ENCODE data around the gene PARD3B. TPM values are rescaled to one million over a fixed set of nuclear protein-coding genes. Genes with fewer than 3 reads are reported as not detected.

The PARD3B gene
- total RNA-seq, 1 donor from 2014 or later, result 0.66 TPM

- Mint-ChIP-seq H3K4me1 (ENCODE audit: low read depth, unreplicated experiment) (peaks cover 12% of the 10 kb centered on the region), H3K4me3 (ENCODE audit: unreplicated experiment) (no peak overlapping the region), H3K27ac (ENCODE audit: unreplicated experiment) (no peak overlapping the region), H3K9me3 (ENCODE audit: unreplicated experiment) (no peaks in the 10 kb centered on the region), H3K36me3 (ENCODE audit: unreplicated experiment) (peaks cover 5% of the 10 kb centered on the region), H3K27me3 (ENCODE audit: unreplicated experiment) (no peaks in the 10 kb centered on the region)
- no peak for TF ChIP-seq CTCF (IDR thresholded peaks at IDR 0.05; ENCODE audit: partially characterized antibody, unreplicated experiment)
- no peak for DNase-seq
Measured at GRCh38 chr2:205460217-205460616, 914.9 kb downstream of the PARD3B start.

GRCh38 chr2:205461169-205461568 lies 915.9 kb downstream of the PARD3B start:
- Mint-ChIP-seq H3K36me3 (ENCODE audit: unreplicated experiment) (peaks cover 5% of the 10 kb centered on the region), H3K4me3 (ENCODE audit: unreplicated experiment) (no peak overlapping the region), H3K4me1 (ENCODE audit: low read depth, unreplicated experiment) (peaks cover 22% of the 10 kb centered on the region), H3K27ac (ENCODE audit: unreplicated experiment) (no peak overlapping the region), H3K9me3 (ENCODE audit: unreplicated experiment) (peaks cover 5% of the 10 kb centered on the region), H3K27me3 (ENCODE audit: unreplicated experiment) (no peaks in the 10 kb centered on the region)
- DNase-seq, result no peak
- TF ChIP-seq CTCF (IDR thresholded peaks at IDR 0.05; ENCODE audit: partially characterized antibody, unreplicated experiment), result no peak

- Mint-ChIP-seq H3K4me1 (ENCODE audit: low read depth, unreplicated experiment) (peaks cover 25% of the 10 kb centered on the region), H3K4me3 (ENCODE audit: unreplicated experiment) (no peak overlapping the region), H3K9me3 (ENCODE audit: unreplicated experiment) (peaks cover 7% of the 10 kb centered on the region), H3K27ac (ENCODE audit: unreplicated experiment) (no peak overlapping the region), H3K36me3 (ENCODE audit: unreplicated experiment) (peaks cover 5% of the 10 kb centered on the region), H3K27me3 (ENCODE audit: unreplicated experiment) (no peaks in the 10 kb centered on the region)
- no peak for TF ChIP-seq CTCF (IDR thresholded peaks at IDR 0.05; ENCODE audit: partially characterized antibody, unreplicated experiment)
- DNase-seq, result no peak
Measured at GRCh38 chr2:205461678-205462665, 916.7 kb downstream of the PARD3B start.

- DNase-seq, result no peak
- Mint-ChIP-seq H3K4me3 (ENCODE audit: unreplicated experiment) (no peak overlapping the region), H3K36me3 (ENCODE audit: unreplicated experiment) (peaks cover 5% of the 10 kb centered on the region), H3K9me3 (ENCODE audit: unreplicated experiment) (peaks cover 7% of the 10 kb centered on the region), H3K27me3 (ENCODE audit: unreplicated experiment) (no peaks in the 10 kb centered on the region), H3K27ac (ENCODE audit: unreplicated experiment) (no peak overlapping the region), H3K4me1 (ENCODE audit: low read depth, unreplicated experiment) (peaks cover 25% of the 10 kb centered on the region)
- TF ChIP-seq CTCF (IDR thresholded peaks at IDR 0.05; ENCODE audit: partially characterized antibody, unreplicated experiment), result no peak
Measured at GRCh38 chr2:205462681-205463345, 917.5 kb downstream of the PARD3B start.
